HepG2 (cell line): ENCODE measurements around the gene SCFD2. TPM values are rescaled to one million over a fixed set of nuclear protein-coding genes. Genes with fewer than 3 reads are reported as not detected.

Source experiments
- ATAC-seq: fragments of 200-7000 bp; cut with Tn5 transposase; 3 replicates; pipeline ENCODE4 v1.9.1; 2020; ENCODE audit warnings: mild to moderate bottlenecking, moderate library complexity
- BruUV-seq: library from RNA; stranded (reverse); fragments of 400-500 nt; replicated peaks from 2 replicates; lab custom pipeline; 2021; lab: Mats Ljungman, UMichigan
- CTCF ChIA-PET: fragments of 300-600 bp; formaldehyde crosslinking; extraction: SDS; loops from one replicate; lab custom pipeline; 2021; ENCODE audit warnings: low total read pairs, inconsistent platforms, low intra/inter-chr PET ratio; lab: Yijun Ruan, JAX
- POLR2A ChIA-PET: fragments of 350-600 bp; sonication (Branson Sonifier 250); formaldehyde crosslinking; loops from one replicate; lab custom pipeline; 2020; ENCODE audit warnings: antibody characterized with exemption, inconsistent platforms; lab: Yijun Ruan, JAX
- DNase-seq: peaks from one replicate; pipeline ENCODE4 v3.0.0-alpha.2; 2015; ENCODE audit warnings: low spot score
- FAIRE-seq: peaks from 3 replicates; lab custom pipeline; 2011; peaks lifted over from hg19 to GRCh38; lab: Jason Lieb, UNC
- H2AFZ ChIP-seq: one replicate; pipeline ENCODE4 v1.6.1; 2011; ENCODE audit warnings: low read length, inconsistent platforms
- H3K27ac ChIP-seq: fragments of 300-600 bp; 3 replicates; pipeline ENCODE4 v1.8.0; 2011; ENCODE audit warnings: mixed run types, mild to moderate bottlenecking, mixed read lengths, low read length, inconsistent platforms; ENCODE audit not compliant: insufficient read depth; ENCODE audit errors: extremely low read length
- H3K27me3 ChIP-seq, 2 experiments: fragments of 200-600 bp in 1 of 2; 2 replicates in 1 of 2; 3 replicates in 1 of 2; pipeline versions ENCODE4 v1.6.0 to v1.8.0; 2011; ENCODE audit warnings: low read length in 2 of 2, mild to moderate bottlenecking in 2 of 2, moderate library complexity in 2 of 2, inconsistent platforms in 1 of 2; ENCODE audit not compliant: insufficient read depth in 2 of 2, control insufficient read depth in 1 of 2
- H3K36me3 ChIP-seq, 2 experiments: fragments of 200-600 bp in 1 of 2; replicated peaks in 1 of 2; 2 replicates in 1 of 2; 3 replicates in 1 of 2; pipeline versions ENCODE4 v1.5.1 to v1.8.0; 2011; ENCODE audit warnings: low read length in 2 of 2, inconsistent platforms in 1 of 2; ENCODE audit not compliant: insufficient read depth in 2 of 2, control insufficient read depth in 1 of 2
- H3K4me1 ChIP-seq: 2 replicates; pipeline ENCODE4 v1.5.1; 2012; ENCODE audit warnings: low read length, inconsistent platforms; ENCODE audit not compliant: insufficient read depth
- H3K4me2 ChIP-seq: 2 replicates; pipeline ENCODE4 v1.6.0; 2011; ENCODE audit warnings: low read depth, low read length, inconsistent platforms
- H3K4me3 ChIP-seq, 3 experiments: fragments of 200-600 bp in 1 of 3; sonication (generic), shearing (Covaris generic) in 1 of 3; replicated peaks in 1 of 3; 2 replicates each; pipeline ENCODE4 v1.5.1; 2011 to 2016; ENCODE audit warnings: low read length in 3 of 3, inconsistent platforms in 2 of 3, low read depth in 2 of 3, mild to moderate bottlenecking in 2 of 3, control low read depth in 1 of 3, mixed read lengths in 1 of 3; ENCODE audit not compliant: insufficient read depth in 1 of 3
- H3K79me2 ChIP-seq: one replicate; pipeline ENCODE4 v1.6.1; 2011; ENCODE audit warnings: low read length, inconsistent platforms; ENCODE audit not compliant: insufficient read depth
- H3K9ac ChIP-seq: 2 replicates; pipeline ENCODE4 v1.6.0; 2011; ENCODE audit warnings: mild to moderate bottlenecking, low read depth, low read length, inconsistent platforms; ENCODE audit not compliant: insufficient read depth
- H3K9me3 ChIP-seq: 2 replicates; pipeline ENCODE4 v1.5.1; 2012; ENCODE audit warnings: mild to moderate bottlenecking, low read length
- H4K20me1 ChIP-seq: 2 replicates; pipeline ENCODE4 v1.6.0; 2011; ENCODE audit warnings: inconsistent platforms, mild to moderate bottlenecking, low read length, moderate library complexity; ENCODE audit not compliant: insufficient read depth
- CAMTA2 ChIP-seq: sonication (generic); formaldehyde crosslinking; IDR thresholded peaks from 2 replicates; pipeline ENCODE4 v1.4.0; 2020; ENCODE audit warnings: mild to moderate bottlenecking, missing genetic modification reagents, borderline replicate concordance
- HOXA7 ChIP-seq: sonication (generic); formaldehyde crosslinking; IDR thresholded peaks from 2 replicates; pipeline ENCODE4 v1.8.1; 2022; ENCODE audit warnings: mild to moderate bottlenecking, missing genetic modification reagents, moderate library complexity
- PPARG ChIP-seq: conservative IDR thresholded peaks from 2 replicates; pipeline ENCODE4 v1.6.1; 2016; ENCODE audit warnings: missing biosample characterization, missing genetic modification reagents
- ZFP90 ChIP-seq: sonication (generic); formaldehyde crosslinking; IDR thresholded peaks from 2 replicates; pipeline ENCODE4 v1.8.0; 2022; ENCODE audit warnings: missing genetic modification reagents, mild to moderate bottlenecking, inconsistent platforms, borderline replicate concordance
- ZNF674 ChIP-seq: sonication (generic); formaldehyde crosslinking; IDR thresholded peaks from 2 replicates; pipeline ENCODE4 v1.5.0; 2020; ENCODE audit warnings: low read depth, mild to moderate bottlenecking, missing genetic modification reagents
- ZNF7 ChIP-seq: IDR thresholded peaks from 2 replicates; pipeline ENCODE4 v1.6.1; 2016; ENCODE audit warnings: missing biosample characterization, missing genetic modification reagents
- WGBS: methylation state at CpG from one replicate; pipeline ENCODE4 v1.1.6; 2017; ENCODE audit warnings: low lambda C conversion rate; 5-methylcytosine and 5-hydroxymethylcytosine counted together
- in situ Hi-C: cut with HindIII; loops from 2 replicates; pipeline ENCODE4 v1.10.0; 2017; ENCODE audit warnings: low pct_unique_long_range_greater_than_20kb; ENCODE audit not compliant: extremely low pct_ligation_motif_present
- intact Hi-C: fragments of 100-400 bp; cut with micrococcal nuclease; formaldehyde crosslinking; loops from one replicate; pipeline ENCODE4 v1.10.0; 2022; ENCODE audit not compliant: unreplicated experiment
- polyA plus RNA-seq, 8 experiments: library from polyadenylated mRNA; depleted of rRNA in 3 of 8; stranded (reverse) in 7 of 8; unstranded in 1 of 8; fragments of >200 nt; fragmentation: Illumina TruSeq in 4 of 8; extraction: Trizol in 4 of 8; gene quantifications; 2 replicates each; pipeline versions ENCODE4 v1.2.1 to v1.2.3, GENCODE V29; 2011 to 2016; ENCODE audit warnings: low read depth in 4 of 8, missing spikeins in 1 of 8, mixed read lengths in 1 of 8; ENCODE audit not compliant: insufficient read depth in 1 of 8
- total RNA-seq, 5 experiments: library from RNA; depleted of rRNA; stranded (reverse); fragments of >200 nt; fragmentation: Illumina TruSeq; extraction: Trizol; gene quantifications; 2 replicates each; pipeline ENCODE4 v1.2.3, GENCODE V29; 2016; ENCODE audit warnings: low read depth in 1 of 5
- TF ChIP-seq, protein P1 (sequence below): sonication (generic); formaldehyde crosslinking; IDR thresholded peaks from 2 replicates; pipeline ENCODE4 v1.4.0; 2020; ENCODE audit warnings: missing genetic modification reagents
- TF ChIP-seq, protein P2 (sequence below): sonication (generic); formaldehyde crosslinking; IDR thresholded peaks from 2 replicates; pipeline ENCODE4 v1.9.0; 2021; ENCODE audit warnings: missing genetic modification reagents, mild to moderate bottlenecking, borderline replicate concordance
- TF ChIP-seq, protein P3 (sequence below): sonication (generic); formaldehyde crosslinking; IDR thresholded peaks from 2 replicates; pipeline ENCODE4 v1.4.0; 2020; ENCODE audit warnings: missing genetic modification reagents

Gene SCFD2
- total and polyA plus RNA-seq, 2 of the 13 experiments (the other 11 are each of a cell fraction or from before 2014, with no cell fraction given): 4.6 to 15.6 TPM

DNA sequence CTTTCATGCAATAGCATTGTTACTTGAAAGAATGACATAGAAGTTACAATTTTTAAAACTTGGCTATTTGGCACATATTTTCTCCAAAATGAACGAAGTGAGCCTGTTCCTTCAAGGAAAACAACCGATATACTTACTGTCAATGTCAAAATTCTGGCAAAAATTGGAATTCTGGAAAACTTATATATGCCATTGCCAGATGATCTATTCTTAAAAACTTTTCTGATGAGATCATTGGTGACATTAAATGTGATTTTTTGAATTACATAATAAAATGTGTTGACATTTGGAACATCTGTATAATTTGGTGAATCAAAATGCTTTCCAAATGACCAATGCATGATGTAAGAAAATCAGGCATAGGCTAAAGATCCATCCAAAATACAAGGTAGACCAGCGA, 209.0 kb downstream of the SCFD2 start:
- no peak for ATAC-seq
- no peak overlapping the region for H3K4me3 ChIP-seq
- no TSS peak for BruUV-seq
- no peak overlapping the region for H3K27ac ChIP-seq
- H3K79me2 ChIP-seq: no peaks in the 10 kb centered on the region
- no peak for DNase-seq
- H3K36me3 ChIP-seq: no peaks in the 10 kb centered on the region
- intact Hi-C loops: no loop called here
- no peak for FAIRE-seq
- WGBS: 84% methylated on average over 3 of the region's 3 CpGs
- H4K20me1 ChIP-seq: no peaks in the 10 kb centered on the region
- no peak for TF ChIP-seq PPARG (CRISPR knock-in tag)
- no peak overlapping the region for H3K4me2 ChIP-seq
- H3K9ac ChIP-seq: no peak overlapping the region
- H3K9me3 ChIP-seq: peaks cover 7% of the 10 kb centered on the region; the same call in 1 of the 2 replicates
- H3K4me1 ChIP-seq: peaks cover 6% of the 10 kb centered on the region; the same call in 1 of the 2 replicates
- in situ Hi-C loops: no loop called here
- POLR2A ChIA-PET: no interaction called here
- no peak overlapping the region for H2AFZ ChIP-seq
- no peaks in the 10 kb centered on the region for H3K27me3 ChIP-seq
- CTCF ChIA-PET: no interaction called here

DNA sequence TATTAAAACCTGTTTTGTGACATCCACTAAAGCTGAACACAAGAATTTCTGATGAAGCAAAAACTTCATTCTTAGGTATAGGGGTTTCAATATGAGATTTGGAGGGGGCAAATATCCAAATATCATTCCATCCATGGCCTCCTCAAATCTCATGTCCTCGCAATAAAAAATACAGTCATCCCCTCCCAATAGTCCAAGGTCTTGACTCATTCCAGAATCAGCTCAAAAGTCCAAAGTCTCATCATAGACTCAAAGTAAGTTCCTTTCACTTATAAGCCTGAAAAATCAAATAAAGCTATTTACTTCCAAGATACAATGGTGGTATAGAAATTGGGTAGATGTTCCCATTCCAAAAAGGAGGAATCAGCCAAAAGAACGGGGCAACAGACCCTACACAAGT, 213.4 kb downstream of the SCFD2 start:
- no peak overlapping the region for H3K4me2 ChIP-seq
- CTCF ChIA-PET: no interaction called here
- no peak for ATAC-seq
- intact Hi-C loops: no loop called here
- DNase-seq: no peak
- peaks cover 7% of the 10 kb centered on the region; the same call in 1 of the 2 replicates for H3K9me3 ChIP-seq
- no peak overlapping the region for H3K4me3 ChIP-seq
- no peaks in the 10 kb centered on the region for H4K20me1 ChIP-seq
- no peaks in the 10 kb centered on the region for H3K36me3 ChIP-seq
- no peak overlapping the region for H3K27ac ChIP-seq
- no peak overlapping the region for H3K9ac ChIP-seq
- POLR2A ChIA-PET: no interaction called here
- no peaks in the 10 kb centered on the region for H3K27me3 ChIP-seq
- FAIRE-seq: no peak
- 90% methylated on average over 2 of the region's 2 CpGs for WGBS
- BruUV-seq: no TSS peak
- H2AFZ ChIP-seq: no peak overlapping the region
- no peaks in the 10 kb centered on the region for H3K79me2 ChIP-seq
- peaks cover 6% of the 10 kb centered on the region; the same call in 1 of the 2 replicates for H3K4me1 ChIP-seq
- in situ Hi-C loops: no loop called here
- TF ChIP-seq ZFP90 (CRISPR knock-in tag): no peak
- TF ChIP-seq, protein P1, sequence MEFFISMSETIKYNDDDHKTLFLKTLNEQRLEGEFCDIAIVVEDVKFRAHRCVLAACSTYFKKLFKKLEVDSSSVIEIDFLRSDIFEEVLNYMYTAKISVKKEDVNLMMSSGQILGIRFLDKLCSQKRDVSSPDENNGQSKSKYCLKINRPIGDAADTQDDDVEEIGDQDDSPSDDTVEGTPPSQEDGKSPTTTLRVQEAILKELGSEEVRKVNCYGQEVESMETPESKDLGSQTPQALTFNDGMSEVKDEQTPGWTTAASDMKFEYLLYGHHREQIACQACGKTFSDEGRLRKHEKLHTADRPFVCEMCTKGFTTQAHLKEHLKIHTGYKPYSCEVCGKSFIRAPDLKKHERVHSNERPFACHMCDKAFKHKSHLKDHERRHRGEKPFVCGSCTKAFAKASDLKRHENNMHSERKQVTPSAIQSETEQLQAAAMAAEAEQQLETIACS: no peak
- TF ChIP-seq, protein P2, sequence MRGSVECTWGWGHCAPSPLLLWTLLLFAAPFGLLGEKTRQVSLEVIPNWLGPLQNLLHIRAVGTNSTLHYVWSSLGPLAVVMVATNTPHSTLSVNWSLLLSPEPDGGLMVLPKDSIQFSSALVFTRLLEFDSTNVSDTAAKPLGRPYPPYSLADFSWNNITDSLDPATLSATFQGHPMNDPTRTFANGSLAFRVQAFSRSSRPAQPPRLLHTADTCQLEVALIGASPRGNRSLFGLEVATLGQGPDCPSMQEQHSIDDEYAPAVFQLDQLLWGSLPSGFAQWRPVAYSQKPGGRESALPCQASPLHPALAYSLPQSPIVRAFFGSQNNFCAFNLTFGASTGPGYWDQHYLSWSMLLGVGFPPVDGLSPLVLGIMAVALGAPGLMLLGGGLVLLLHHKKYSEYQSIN (CRISPR knock-in tag): no peak
- TF ChIP-seq ZNF674 (CRISPR knock-in tag): no peak
- TF ChIP-seq HOXA7 (CRISPR knock-in tag): no peak
- no peak for TF ChIP-seq CAMTA2 (CRISPR knock-in tag)
- no peak for TF ChIP-seq ZNF7 (CRISPR knock-in tag)
- TF ChIP-seq, protein P3, sequence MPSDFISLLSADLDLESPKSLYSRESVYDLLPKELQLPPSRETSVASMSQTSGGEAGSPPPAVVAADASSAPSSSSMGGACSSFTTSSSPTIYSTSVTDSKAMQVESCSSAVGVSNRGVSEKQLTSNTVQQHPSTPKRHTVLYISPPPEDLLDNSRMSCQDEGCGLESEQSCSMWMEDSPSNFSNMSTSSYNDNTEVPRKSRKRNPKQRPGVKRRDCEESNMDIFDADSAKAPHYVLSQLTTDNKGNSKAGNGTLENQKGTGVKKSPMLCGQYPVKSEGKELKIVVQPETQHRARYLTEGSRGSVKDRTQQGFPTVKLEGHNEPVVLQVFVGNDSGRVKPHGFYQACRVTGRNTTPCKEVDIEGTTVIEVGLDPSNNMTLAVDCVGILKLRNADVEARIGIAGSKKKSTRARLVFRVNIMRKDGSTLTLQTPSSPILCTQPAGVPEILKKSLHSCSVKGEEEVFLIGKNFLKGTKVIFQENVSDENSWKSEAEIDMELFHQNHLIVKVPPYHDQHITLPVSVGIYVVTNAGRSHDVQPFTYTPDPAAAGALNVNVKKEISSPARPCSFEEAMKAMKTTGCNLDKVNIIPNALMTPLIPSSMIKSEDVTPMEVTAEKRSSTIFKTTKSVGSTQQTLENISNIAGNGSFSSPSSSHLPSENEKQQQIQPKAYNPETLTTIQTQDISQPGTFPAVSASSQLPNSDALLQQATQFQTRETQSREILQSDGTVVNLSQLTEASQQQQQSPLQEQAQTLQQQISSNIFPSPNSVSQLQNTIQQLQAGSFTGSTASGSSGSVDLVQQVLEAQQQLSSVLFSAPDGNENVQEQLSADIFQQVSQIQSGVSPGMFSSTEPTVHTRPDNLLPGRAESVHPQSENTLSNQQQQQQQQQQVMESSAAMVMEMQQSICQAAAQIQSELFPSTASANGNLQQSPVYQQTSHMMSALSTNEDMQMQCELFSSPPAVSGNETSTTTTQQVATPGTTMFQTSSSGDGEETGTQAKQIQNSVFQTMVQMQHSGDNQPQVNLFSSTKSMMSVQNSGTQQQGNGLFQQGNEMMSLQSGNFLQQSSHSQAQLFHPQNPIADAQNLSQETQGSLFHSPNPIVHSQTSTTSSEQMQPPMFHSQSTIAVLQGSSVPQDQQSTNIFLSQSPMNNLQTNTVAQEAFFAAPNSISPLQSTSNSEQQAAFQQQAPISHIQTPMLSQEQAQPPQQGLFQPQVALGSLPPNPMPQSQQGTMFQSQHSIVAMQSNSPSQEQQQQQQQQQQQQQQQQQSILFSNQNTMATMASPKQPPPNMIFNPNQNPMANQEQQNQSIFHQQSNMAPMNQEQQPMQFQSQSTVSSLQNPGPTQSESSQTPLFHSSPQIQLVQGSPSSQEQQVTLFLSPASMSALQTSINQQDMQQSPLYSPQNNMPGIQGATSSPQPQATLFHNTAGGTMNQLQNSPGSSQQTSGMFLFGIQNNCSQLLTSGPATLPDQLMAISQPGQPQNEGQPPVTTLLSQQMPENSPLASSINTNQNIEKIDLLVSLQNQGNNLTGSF (CRISPR knock-in tag): no peak
